ENCODE results near the gene UBQLN4. TPM values are rescaled to one million over a fixed set of nuclear protein-coding genes. Genes with fewer than 3 reads are reported as not detected.

The UBQLN4 gene
- total and polyA plus RNA-seq, 4 donors = 7.4 to 17.8 (median 11.3) TPM

DNA sequence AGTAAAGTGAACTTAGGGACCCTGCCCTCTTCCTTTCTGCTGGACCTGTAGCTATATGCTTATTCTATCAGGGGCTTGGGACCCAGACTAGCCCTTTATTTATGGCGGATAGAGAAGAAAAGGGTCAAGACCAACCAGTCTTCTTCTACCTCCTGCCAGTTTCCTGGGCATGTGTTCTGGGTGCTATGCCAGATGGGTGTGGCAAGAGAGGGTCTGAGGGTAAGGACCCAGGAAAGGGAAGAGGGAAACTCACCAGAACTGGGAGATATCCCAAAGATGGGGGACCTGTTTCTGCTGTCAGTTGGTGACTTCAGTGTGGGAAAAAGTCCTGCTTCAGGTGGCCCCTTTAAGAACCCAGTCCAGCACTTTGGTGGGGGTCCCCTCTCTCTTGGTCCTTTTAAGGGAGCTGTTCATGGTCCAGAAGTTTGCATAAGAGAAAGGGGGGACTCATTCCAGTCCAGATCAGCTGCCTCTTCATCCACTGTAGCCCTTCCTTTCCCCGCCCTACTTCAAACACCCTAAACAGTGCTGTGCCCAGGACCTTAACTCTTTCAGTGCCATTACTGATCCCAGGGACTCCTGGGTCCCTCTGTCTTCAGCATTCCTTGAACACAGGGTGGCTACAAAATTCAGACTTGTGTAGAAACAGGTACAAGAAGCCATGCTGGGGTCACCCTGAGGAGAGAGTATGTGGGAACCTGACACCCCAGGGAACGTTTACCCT lies 51.2 kb downstream of the UBQLN4 start:
- DNase-seq (ENCODE audit: low spot score) = no peak
- no peak for TF ChIP-seq RXRA (IDR thresholded peaks at IDR 0.05)
- TF ChIP-seq, protein P1, sequence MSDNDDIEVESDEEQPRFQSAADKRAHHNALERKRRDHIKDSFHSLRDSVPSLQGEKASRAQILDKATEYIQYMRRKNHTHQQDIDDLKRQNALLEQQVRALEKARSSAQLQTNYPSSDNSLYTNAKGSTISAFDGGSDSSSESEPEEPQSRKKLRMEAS (IDR thresholded peaks at IDR 0.05) = no peak
- TF ChIP-seq HNF4G (IDR thresholded peaks at IDR 0.05) = no peak
- no peak for TF ChIP-seq TAF1 (conservative IDR thresholded peaks at IDR 0.05)
- no peak for TF ChIP-seq RAD21 (IDR thresholded peaks at IDR 0.05)
- no peak for TF ChIP-seq GABPA (IDR thresholded peaks at IDR 0.05 in 1 of 2, conservative IDR thresholded peaks at IDR 0.05 in 1 of 2)
- no peak for TF ChIP-seq NR2F2 (IDR thresholded peaks at IDR 0.05)
- TF ChIP-seq, protein P2, sequence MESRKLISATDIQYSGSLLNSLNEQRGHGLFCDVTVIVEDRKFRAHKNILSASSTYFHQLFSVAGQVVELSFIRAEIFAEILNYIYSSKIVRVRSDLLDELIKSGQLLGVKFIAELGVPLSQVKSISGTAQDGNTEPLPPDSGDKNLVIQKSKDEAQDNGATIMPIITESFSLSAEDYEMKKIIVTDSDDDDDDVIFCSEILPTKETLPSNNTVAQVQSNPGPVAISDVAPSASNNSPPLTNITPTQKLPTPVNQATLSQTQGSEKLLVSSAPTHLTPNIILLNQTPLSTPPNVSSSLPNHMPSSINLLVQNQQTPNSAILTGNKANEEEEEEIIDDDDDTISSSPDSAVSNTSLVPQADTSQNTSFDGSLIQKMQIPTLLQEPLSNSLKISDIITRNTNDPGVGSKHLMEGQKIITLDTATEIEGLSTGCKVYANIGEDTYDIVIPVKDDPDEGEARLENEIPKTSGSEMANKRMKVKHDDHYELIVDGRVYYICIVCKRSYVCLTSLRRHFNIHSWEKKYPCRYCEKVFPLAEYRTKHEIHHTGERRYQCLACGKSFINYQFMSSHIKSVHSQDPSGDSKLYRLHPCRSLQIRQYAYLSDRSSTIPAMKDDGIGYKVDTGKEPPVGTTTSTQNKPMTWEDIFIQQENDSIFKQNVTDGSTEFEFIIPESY (IDR thresholded peaks at IDR 0.05) = no peak
- TF ChIP-seq FOXA2 (IDR thresholded peaks at IDR 0.05) = no peak
- TF ChIP-seq, protein P3, sequence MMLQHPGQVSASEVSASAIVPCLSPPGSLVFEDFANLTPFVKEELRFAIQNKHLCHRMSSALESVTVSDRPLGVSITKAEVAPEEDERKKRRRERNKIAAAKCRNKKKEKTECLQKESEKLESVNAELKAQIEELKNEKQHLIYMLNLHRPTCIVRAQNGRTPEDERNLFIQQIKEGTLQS (IDR thresholded peaks at IDR 0.05) = no peak
- Histone ChIP-seq H3K36me3 (ENCODE audit: control insufficient read depth in 4 of 4, insufficient read depth in 3 of 4, low read depth in 1 of 4, low read length in 3 of 4) (peaks cover 0 to 4% (median 2%) of the 10 kb centered on the region in 4 donors), H3K9ac (ENCODE audit: low read depth in 1 of 2, low read length in 2 of 2) (no peak overlapping the region), H3K4me3 (ENCODE audit: low read depth in 1 of 3, low read length in 3 of 3) (no peak overlapping the region), H3K4me1 (ENCODE audit: control insufficient read depth in 4 of 4, insufficient read depth in 4 of 4, low read length in 3 of 4) (peaks cover 0 to 14% (median 9%) of the 10 kb centered on the region in 4 donors), H3K27ac (ENCODE audit: low read depth in 1 of 2, low read length in 2 of 2) (no peak overlapping the region), H3K9me3 (ENCODE audit: control insufficient read depth in 4 of 4, low read length in 3 of 4) (no peaks in the 10 kb centered on the region), H3K27me3 (ENCODE audit: control insufficient read depth in 4 of 4, insufficient read depth in 4 of 4, low read length in 3 of 4) (no peaks in the 10 kb centered on the region)
- 74% methylated on average over 3 of the region's 3 CpGs for WGBS

DNA sequence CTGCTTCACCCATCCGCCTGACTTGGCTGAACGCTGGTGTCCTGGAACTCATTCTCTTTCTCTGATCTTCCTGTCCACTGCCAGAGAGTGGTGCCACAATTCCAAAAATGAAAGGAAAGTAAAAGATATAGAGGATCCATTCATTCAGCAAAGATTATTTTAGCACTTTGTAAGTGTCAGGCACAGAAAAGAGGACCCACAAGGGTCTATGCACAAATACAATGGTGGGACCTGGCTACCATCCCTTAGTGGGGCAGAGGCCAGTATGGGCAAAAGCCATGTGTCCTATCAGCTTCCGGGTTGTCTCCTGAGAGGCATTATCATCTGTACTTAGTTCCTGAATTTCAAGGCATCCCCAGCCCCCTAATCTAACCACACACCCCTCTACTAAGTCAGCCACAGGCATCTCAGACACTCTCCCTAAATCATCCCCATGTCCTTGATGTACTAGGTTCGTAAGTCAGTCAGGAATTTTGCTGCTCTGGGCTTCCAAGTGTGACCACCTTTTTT lies 51.9 kb downstream of the UBQLN4 start:
- no peak for DNase-seq (ENCODE audit: low spot score)
- Histone ChIP-seq H3K36me3 (ENCODE audit: control insufficient read depth in 4 of 4, insufficient read depth in 3 of 4, low read depth in 1 of 4, low read length in 3 of 4) (peaks cover 0 to 1% (median 0%) of the 10 kb centered on the region in 4 donors), H3K27ac (ENCODE audit: low read depth in 1 of 2, low read length in 2 of 2) (no peak overlapping the region), H3K27me3 (ENCODE audit: control insufficient read depth in 4 of 4, insufficient read depth in 4 of 4, low read length in 3 of 4) (no peaks in the 10 kb centered on the region), H3K9ac (ENCODE audit: low read depth in 1 of 2, low read length in 2 of 2) (no peak overlapping the region), H3K4me1 (ENCODE audit: control insufficient read depth in 4 of 4, insufficient read depth in 4 of 4, low read length in 3 of 4) (peaks cover 0 to 14% (median 9%) of the 10 kb centered on the region in 4 donors), H3K9me3 (ENCODE audit: control insufficient read depth in 4 of 4, low read length in 3 of 4) (no peaks in the 10 kb centered on the region), H3K4me3 (ENCODE audit: low read depth in 1 of 3, low read length in 3 of 3) (no peak overlapping the region)
- WGBS = 32% methylated on average over 4 of the region's 4 CpGs
- peak; percentile 53 to 60 for TF ChIP-seq RAD21 (IDR thresholded peaks at IDR 0.05)
- TF ChIP-seq, protein P2 (IDR thresholded peaks at IDR 0.05) = no peak

DNA sequence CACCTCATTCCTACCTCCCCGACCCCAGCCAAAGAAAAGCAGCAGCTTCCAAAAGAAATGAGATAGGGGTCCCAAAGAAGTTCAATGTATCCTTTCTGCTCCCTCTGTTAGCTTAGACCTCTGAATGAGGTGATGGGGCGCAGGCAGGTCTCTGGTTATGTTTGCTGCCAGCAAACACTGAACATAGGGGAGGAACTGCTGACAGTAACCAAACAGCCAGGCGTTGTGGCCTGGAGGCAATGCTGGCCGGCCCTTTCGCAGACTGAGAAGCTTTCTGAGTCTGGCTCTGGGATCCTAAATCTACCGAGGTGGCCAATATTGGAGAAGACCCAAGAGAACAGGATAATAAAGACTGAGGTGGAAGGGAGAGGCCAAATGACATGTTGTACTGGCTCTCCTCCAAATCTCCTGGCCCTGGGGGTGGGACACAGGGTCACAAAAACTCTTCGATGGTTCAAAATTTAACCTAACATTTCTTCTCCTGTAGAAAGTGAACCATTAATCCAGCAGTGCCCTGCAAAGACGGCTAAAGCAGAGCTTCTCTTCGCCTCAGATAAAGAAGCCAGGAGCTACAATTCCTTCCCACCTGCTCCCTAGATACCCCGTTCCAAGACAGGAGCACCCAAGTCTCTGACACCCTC lies 52.5 kb downstream of the UBQLN4 start:
- Histone ChIP-seq H3K9ac (ENCODE audit: low read depth in 1 of 2, low read length in 2 of 2) (peak overlapping the region; percentile 8 to 21), H3K9me3 (ENCODE audit: control insufficient read depth in 4 of 4, low read length in 3 of 4) (no peaks in the 10 kb centered on the region), H3K27ac (ENCODE audit: low read depth in 1 of 2, low read length in 2 of 2) (peak overlapping the region in 1 of 2 donors; percentile 9), H3K4me1 (ENCODE audit: control insufficient read depth in 4 of 4, insufficient read depth in 4 of 4, low read length in 3 of 4) (peaks cover 0 to 14% (median 9%) of the 10 kb centered on the region in 4 donors), H3K4me3 (ENCODE audit: low read depth in 1 of 3, low read length in 3 of 3) (no peak overlapping the region), H3K36me3 (ENCODE audit: control insufficient read depth in 4 of 4, insufficient read depth in 3 of 4, low read depth in 1 of 4, low read length in 3 of 4) (no peaks in the 10 kb centered on the region), H3K27me3 (ENCODE audit: control insufficient read depth in 4 of 4, insufficient read depth in 4 of 4, low read length in 3 of 4) (no peaks in the 10 kb centered on the region)
- TF ChIP-seq RXRA (IDR thresholded peaks at IDR 0.05) (no peak), TAF1 (conservative IDR thresholded peaks at IDR 0.05) (no peak), HNF4A (conservative IDR thresholded peaks at IDR 0.05) (peak in 1 of 2 donors; percentile 4)
- DNase-seq (ENCODE audit: low spot score) = peak; percentile 51
- WGBS = 31% methylated on average over 10 of the region's 10 CpGs

Measured in liver (tissue), 9 donors.